LNCAP (cell line): ENCODE measurements around the gene PLEKHM3.

Source experiments
- TF ChIP-seq, protein P1 (sequence below): fragments of 450-650 bp; IDR thresholded peaks from 2 replicates; pipeline ENCODE4 v1.5.1; 2017; ENCODE audit warnings: mild to moderate bottlenecking

PLEKHM3 gene

GRCh38 chr2:207969249-207969648, 56.1 kb downstream of the PLEKHM3 start:
- TF ChIP-seq, protein P1, sequence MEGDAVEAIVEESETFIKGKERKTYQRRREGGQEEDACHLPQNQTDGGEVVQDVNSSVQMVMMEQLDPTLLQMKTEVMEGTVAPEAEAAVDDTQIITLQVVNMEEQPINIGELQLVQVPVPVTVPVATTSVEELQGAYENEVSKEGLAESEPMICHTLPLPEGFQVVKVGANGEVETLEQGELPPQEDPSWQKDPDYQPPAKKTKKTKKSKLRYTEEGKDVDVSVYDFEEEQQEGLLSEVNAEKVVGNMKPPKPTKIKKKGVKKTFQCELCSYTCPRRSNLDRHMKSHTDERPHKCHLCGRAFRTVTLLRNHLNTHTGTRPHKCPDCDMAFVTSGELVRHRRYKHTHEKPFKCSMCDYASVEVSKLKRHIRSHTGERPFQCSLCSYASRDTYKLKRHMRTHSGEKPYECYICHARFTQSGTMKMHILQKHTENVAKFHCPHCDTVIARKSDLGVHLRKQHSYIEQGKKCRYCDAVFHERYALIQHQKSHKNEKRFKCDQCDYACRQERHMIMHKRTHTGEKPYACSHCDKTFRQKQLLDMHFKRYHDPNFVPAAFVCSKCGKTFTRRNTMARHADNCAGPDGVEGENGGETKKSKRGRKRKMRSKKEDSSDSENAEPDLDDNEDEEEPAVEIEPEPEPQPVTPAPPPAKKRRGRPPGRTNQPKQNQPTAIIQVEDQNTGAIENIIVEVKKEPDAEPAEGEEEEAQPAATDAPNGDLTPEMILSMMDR: no peak

DNA sequence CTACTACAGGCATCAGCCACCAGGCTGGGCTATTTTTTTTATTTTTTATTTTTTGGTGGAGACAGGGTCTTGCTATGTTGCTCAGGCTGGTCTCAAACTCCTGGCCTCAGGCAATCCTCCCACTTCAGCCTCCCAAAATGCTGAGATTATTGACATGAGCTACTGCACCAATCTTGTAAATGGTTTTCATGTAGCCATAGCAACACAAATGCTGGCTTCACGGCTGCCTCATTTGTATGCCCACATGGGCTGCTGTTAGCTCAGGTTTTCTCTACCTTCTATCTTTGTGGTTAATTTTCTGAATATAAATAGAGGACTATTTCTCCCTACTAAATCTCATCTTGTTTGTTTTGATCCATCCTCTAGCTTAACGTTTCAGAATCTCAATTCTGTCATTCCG, 58.2 kb downstream of the PLEKHM3 start:
- TF ChIP-seq, protein P1: no peak

DNA sequence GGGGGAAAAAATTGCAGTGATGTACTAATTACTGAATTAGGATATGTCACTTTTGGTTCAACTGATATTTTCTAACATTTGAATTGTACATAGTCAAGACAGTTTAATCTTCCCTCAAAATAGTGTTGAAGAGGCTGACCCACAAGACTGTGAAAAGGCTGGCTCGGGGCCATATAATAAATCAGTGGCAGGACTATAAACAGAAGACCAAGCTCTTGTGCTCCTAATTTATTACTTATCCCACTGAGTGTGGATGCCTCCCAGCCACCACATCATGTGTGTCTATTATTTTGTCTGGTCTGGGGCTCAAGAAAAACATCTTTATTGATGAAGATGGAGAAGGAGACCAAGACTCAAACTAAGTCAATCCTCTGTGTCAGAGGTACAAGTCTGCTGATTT, 64.4 kb downstream of the PLEKHM3 start:
- TF ChIP-seq, protein P1: no peak

GRCh38 chr2:207960090-207960489, 65.2 kb downstream of the PLEKHM3 start:
- TF ChIP-seq, protein P1: no peak

DNA sequence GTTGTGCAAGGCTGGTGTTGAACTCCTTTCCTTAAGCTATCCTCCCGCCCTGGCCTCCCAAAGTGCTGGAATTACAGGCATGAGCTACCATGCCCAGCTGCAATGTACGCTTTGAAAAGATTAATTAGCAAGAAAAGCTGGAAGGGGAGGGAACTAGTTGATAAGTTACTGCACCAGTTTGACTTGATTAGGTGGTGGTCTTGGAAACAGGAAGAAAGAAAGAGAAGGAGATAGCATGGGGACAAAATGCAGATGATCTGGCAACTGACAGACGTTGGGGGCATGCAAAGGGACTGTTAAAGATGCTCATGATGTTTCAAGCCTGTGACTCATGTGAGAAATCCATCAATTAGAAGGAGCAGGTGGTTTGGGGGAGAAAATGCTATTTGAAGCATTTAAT, 68.6 kb downstream of the PLEKHM3 start:
- TF ChIP-seq, protein P1: no peak

GRCh38 chr2:207955456-207955855, 69.9 kb downstream of the PLEKHM3 start:
- TF ChIP-seq, protein P1: no peak

DNA sequence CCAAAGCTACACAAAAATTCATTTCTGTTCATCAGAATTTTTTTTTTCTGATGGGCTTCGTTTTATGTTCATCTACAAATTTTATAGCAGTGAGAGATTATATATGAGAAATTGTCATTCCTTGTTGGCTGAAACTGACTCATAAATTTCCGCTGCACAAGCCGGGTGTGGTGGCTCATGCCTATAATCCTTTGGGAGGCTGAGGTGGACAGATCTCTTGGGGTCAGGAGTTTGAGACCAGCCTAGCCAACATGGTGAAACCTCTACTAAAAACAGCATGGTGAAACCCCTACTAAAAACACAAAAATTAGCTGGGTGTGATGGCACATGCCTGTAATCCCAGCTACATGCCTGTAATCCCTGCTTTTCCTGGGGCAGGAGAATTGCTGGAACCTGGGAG, 72.0 kb downstream of the PLEKHM3 start:
- TF ChIP-seq, protein P1: no peak

GRCh38 chr2:207952564-207953345, 72.6 kb downstream of the PLEKHM3 start:
- TF ChIP-seq, protein P1: no peak
